ENCODE results near the gene CENPU. TPM values are rescaled to one million over a fixed set of nuclear protein-coding genes. Genes with fewer than 3 reads are reported as not detected.

Gene CENPU
- 22.4 to 30.3 TPM (median 23.7 TPM) in 5 replicates for total RNA-seq (2022; extraction: Qiagen RNA extraction; ENCODE audit: low read depth)

DNA sequence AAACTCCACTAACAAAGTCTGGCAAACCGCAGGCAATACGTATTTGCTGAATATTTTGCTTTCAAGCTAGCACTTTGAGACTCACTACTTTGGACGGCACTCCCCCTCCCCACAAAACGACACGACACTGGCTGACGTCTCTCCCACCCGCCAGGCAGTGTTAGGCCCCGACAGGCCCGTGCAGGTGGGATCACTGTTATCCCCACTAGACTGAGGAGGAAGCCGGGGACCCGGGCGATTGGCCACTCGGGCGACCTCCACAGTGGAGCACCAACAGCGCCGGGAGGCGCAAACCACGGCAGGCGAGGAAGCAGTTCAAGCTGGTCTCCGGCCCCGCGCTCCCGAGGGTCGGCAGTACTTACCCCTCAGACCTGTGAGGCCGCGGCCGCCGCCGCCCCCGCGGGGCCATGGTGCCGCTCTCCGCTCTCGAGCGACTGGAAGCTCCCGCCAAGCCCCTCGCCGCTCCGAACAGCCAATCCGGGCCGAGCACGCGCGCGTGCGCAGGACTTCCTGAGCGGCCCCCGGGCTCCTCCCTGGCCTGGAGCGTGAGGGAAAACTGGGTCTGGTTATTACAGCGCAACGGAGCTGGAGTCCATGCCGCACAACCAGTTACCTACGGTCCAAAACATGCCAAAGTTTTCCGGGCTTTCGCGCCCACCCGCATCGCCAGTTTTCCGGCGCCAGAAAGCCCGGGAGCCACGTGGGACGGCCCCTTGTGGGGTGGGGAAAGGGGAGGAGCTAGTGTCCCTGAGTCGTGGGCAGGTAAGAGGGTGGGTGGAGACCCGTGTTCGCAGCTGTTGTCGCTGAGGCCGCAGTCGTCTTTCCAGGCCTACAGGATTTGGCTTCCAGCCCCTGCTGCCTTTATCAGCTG lies at the start of gene CENPU:
Gene CENPU, minus strand, starts transcription at position 443 of the 871 bp plus-strand sequence. Its CDS starts 34 bp downstream, at position 409.

GRCh38 chr4:184649026-184649970 lies 84.6 kb downstream of the CENPU start, which contains the start of the genes CASP3 and PRIMPOL:
CASP3 (minus strand) TSS chr4:184649447; CDS start chr4:184638453, 10,994 bp downstream.
PRIMPOL (plus strand) TSS chr4:184649738; CDS start chr4:184657141, 7,403 bp downstream.

Other genes with a start within 250 kb of the CENPU start
- 15.2 to 28.7 TPM (median 19.5 TPM) in 5 replicates for gene CASP3, start 84.6 kb downstream of the CENPU start, total RNA-seq (2022; extraction: Qiagen RNA extraction; ENCODE audit: low read depth)
- gene PRIMPOL, start 84.4 kb downstream of the CENPU start, total RNA-seq (2022; extraction: Qiagen RNA extraction; ENCODE audit: low read depth): 5.1 to 9.8 TPM (median 6.1 TPM) in 5 replicates
- 16.3 to 21.8 TPM (median 20.5 TPM) in 5 replicates for gene ACSL1, start 91.9 kb upstream of the CENPU start, total RNA-seq (2022; extraction: Qiagen RNA extraction; ENCODE audit: low read depth)